GM19193 (cell line): ENCODE measurements around the gene TPST2.

Experiments used
- POLR2A ChIP-seq: IDR thresholded peaks from 4 replicates; pipeline ENCODE4 v1.6.1; 2011; ENCODE audit not compliant: insufficient read depth, insufficient read length; ENCODE audit errors: extremely low read depth

The TPST2 gene

GRCh38 chr22:26496456-26496855, 93.5 kb downstream of the TPST2 start:
- no peak for TF ChIP-seq POLR2A

- TF ChIP-seq POLR2A = no peak
These were observed 95.4 kb downstream of the TPST2 start for GRCh38 chr22:26494506-26494905.

DNA sequence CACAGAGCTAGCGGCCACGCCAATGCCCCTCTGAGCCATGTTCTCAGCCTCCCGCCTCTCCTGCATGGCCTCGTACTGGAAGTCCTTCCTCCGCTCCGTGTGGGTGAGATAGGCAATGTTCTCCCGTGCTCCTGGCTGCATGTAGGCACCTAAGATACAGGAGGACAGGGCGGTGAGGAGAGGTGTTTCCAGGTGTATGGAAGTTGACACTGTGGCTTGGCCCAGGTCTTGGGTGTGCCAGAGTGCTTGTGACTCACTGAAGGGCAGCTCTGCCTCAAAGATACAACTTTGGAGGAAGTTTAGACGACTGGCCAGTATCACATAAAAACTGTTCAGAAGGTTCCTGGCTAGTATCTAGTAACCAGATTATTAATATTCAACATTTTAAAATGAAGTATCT, 97.7 kb downstream of the TPST2 start:
- no peak for TF ChIP-seq POLR2A

- no peak for TF ChIP-seq POLR2A
These were observed 100.4 kb downstream of the TPST2 start for GRCh38 chr22:26489447-26490036.

DNA sequence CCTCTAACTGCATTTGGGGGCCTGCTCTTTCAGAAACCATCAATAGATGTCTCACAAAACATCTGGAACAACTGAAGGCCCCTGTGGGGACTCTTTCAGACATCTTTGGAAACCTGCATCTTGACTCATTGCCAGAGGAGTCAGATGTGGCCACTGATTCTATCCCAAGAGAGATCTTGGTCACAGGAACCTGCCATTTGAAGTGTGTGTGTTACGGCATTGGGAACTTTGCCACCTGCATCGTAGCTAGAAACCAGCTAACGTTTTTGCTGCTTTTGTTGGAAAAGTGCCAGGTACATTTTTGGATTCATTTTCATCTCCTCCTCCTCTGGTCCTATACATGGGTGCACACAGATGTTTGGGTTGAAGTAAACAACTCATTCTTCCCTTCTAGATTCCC, 101.9 kb downstream of the TPST2 start:
- TF ChIP-seq POLR2A = no peak

DNA sequence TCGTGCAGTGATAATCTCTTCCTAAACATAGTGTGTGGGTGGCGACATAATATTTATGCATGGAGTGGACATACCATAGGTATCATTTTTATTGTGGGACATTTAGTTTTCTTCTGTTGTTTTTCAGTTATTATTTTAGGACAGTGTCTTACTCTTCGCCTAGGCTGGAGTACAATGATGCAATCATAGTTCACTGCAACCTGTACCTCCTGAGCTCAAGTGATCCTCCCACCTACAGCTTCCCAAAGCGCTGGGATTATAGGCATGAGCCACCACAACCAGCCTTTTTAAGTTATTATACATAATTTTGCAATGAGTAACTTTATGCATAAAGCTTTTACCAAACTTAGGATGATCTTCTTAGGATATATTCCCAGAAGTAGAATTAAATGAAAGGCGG, 103.5 kb downstream of the TPST2 start:
- no peak for TF ChIP-seq POLR2A

GRCh38 chr22:26485806-26486390, 104.0 kb downstream of the TPST2 start:
- TF ChIP-seq POLR2A = no peak

DNA sequence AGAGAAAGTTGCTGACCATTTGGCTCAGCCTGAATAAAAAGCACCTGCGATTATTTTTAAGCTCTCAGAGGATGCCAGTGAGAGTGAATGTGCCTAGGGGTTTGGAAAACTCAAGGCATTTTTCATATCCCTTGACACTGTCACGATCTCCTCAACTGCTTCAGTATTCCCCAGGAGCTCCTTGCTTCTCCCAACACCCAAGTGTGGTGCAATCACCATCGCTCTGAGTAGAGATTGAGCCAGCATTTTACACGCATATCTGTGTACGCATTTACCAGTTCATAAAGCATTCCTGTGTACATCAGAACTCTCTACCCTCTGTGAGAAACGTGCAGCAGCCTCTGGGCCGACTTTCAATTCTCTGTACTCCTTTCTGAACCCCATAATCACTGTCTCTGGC, 104.9 kb downstream of the TPST2 start:
- TF ChIP-seq POLR2A = no peak

DNA sequence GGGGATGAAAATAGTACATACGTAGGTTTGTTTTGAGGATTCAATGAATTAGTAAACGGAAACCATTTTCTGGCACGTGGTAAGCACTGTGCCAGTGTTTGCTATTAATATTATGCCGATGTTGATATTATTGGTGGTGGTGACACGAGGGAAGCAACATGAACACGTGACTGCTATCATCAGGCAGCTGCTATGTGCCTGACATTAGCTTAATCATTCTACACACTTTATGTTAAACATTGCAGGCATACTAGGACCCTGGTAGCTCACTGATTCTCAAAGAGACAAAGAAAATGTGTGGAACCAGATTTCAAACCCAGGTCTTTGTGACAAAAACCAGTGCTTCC, 105.6 kb downstream of the TPST2 start:
- TF ChIP-seq POLR2A = no peak

GRCh38 chr22:26483439-26484359, 106.2 kb downstream of the TPST2 start, which contains the start of the genes HPS4 and SRRD:
TSS of gene HPS4 (minus strand) at chr22:26483783. CDS start at chr22:26481762, 2,021 bp downstream.
TSS of gene SRRD (plus strand) at chr22:26483877. CDS start at chr22:26483891, 14 bp downstream.
- peak; percentile 89 for TF ChIP-seq POLR2A

- TF ChIP-seq POLR2A = no peak
These were observed 106.9 kb downstream of the TPST2 start for GRCh38 chr22:26483043-26483438.

DNA sequence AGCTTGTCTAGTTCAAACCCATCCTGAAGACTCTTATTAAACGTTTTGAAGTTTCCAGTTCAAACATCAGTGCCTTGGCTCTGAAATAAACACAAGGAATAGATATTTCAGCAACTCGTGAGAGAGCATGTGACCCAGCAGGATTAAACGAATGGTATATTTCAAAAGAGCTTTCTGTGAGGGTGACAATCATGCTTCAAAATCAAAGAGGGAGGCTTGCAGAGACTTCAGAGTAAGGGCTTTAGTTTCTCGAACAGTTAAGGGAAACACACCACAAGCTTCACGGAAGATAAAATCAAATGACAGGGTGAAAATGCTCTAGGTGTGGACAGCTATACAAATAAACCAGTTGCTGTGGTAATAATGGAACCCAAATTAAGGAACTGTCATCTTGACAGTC, 107.8 kb downstream of the TPST2 start:
- TF ChIP-seq POLR2A = no peak

DNA sequence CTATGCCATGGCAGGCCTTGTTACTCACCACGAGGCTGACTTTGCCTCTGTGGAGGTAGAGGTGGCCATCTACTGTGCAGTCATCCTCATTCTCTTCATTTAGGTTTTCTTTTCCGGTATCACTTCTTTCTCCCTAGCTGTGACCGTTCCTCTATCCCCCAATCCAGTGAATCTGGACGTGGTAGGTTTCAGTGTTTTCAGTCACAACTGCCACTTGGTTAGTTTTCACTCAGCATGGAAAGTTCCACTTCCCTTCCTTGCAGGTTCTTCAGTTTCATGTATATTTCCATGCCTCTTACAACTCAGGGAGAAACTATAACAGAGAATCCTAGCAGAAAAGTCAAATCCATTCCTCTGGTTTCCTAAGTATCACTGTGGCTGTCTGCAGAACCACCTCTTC, 108.2 kb downstream of the TPST2 start:
- TF ChIP-seq POLR2A = no peak

- no peak for TF ChIP-seq POLR2A
These were observed 108.7 kb downstream of the TPST2 start for GRCh38 chr22:26481112-26481693.

GRCh38 chr22:26480611-26480932, 109.4 kb downstream of the TPST2 start:
- TF ChIP-seq POLR2A = no peak

- no peak for TF ChIP-seq POLR2A
These were observed 109.9 kb downstream of the TPST2 start for GRCh38 chr22:26479792-26480610.
